ENCODE measurements around the gene SAG. TPM values are rescaled to one million over a fixed set of nuclear protein-coding genes. Genes with fewer than 3 reads are reported as not detected.

The SAG gene
- total and polyA plus RNA-seq, 7 donors = not detected

DNA sequence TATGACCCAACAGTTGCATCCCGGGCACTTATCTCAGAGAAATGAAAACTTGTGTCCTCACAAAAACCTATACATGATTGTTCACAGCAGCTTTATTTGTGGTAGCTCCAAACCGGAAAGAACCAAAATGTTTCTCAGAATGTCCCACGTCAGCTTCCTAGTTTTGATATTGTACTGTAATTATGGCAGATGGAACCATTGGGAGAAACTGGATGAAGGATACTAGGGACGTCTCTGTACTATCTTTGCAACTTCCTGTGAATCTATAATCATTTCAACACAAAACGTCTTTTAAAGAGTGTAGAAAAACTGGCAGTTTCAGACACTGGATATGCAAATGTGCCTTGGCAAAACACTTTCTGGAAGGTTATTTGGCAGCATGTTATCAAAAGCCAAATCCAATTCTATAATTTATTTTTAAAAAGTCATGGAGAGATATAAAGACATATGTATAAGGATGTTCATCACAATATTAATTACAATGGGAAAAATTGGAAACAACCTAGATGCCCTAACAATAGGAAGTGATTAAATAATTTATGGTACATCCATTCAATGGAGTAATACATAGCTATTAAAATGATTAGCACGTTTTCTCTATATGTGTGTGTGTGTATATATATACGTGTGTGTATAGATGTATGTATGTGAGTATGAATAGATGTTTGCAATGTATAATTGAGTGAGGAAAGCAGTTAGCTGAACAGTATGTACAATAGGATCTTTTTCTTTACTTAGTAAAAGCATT lies 9.8 kb downstream of the SAG start:
- Histone ChIP-seq H3K4me1 (no peaks in the 10 kb centered on the region), H3K9me3 (peaks cover 0 to 2% (median 0%) of the 10 kb centered on the region in 4 donors), H3K27ac (no peak overlapping the region), H3K27me3 (no peaks in the 10 kb centered on the region), H3K4me3 (no peak overlapping the region), H3K36me3 (no peaks in the 10 kb centered on the region)
- no peak for DNase-seq
- 79 to 85% methylated on average over 7 of the region's 7 CpGs for WGBS, 2 donors
- intact Hi-C loops (cut with DNase I) = no loop called here
- TF ChIP-seq EP300 (IDR thresholded peaks at IDR 0.05) (no peak), POLR2A (IDR thresholded peaks at IDR 0.05) (no peak), POLR2AphosphoS5 (IDR thresholded peaks at IDR 0.05) (no peak)
- TF ChIP-seq, protein P1, sequence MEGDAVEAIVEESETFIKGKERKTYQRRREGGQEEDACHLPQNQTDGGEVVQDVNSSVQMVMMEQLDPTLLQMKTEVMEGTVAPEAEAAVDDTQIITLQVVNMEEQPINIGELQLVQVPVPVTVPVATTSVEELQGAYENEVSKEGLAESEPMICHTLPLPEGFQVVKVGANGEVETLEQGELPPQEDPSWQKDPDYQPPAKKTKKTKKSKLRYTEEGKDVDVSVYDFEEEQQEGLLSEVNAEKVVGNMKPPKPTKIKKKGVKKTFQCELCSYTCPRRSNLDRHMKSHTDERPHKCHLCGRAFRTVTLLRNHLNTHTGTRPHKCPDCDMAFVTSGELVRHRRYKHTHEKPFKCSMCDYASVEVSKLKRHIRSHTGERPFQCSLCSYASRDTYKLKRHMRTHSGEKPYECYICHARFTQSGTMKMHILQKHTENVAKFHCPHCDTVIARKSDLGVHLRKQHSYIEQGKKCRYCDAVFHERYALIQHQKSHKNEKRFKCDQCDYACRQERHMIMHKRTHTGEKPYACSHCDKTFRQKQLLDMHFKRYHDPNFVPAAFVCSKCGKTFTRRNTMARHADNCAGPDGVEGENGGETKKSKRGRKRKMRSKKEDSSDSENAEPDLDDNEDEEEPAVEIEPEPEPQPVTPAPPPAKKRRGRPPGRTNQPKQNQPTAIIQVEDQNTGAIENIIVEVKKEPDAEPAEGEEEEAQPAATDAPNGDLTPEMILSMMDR (IDR thresholded peaks at IDR 0.05) = no peak

DNA sequence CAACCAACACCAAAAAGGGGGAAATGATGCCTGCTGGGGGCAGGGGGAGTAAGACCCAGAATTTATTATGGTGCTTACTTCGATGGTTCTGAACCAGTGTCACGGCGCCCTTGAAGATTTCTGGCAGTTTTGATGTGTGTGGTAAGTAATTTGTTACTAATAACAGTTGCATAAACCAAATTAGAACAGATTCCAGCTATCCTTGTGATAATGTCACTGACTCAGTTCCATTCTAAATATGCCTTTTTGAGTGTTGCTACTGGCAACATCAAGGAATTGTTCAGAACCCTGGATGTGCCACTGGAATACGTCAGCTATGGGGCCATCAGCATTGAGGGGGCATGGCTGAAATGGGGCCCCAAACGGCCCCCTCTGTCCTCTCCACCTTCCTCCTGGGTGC lies 11.6 kb downstream of the SAG start:
- no peak overlapping the region for H3K4me3 ChIP-seq

DNA sequence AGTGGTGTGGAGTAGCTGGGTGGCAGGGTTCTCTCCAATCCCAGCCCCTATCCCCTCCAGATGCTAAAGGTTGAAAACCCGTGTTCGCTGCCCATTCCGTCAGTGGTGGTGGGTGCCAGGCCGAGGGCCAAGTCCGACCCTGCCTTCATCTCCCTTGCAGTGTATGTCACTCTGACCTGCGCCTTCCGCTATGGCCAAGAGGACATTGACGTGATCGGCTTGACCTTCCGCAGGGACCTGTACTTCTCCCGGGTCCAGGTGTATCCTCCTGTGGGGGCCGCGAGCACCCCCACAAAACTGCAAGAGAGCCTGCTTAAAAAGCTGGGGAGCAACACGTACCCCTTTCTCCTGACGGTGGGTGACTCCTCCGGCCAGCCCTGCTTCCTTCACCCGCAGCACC lies 12.9 kb downstream of the SAG start:
- intact Hi-C loops (cut with DNase I) = no loop called here
- 95% methylated on average over 17 of the region's 17 CpGs for WGBS, 2 donors
- H3K27ac ChIP-seq = no peak overlapping the region
- H3K36me3 ChIP-seq = no peaks in the 10 kb centered on the region
- H3K27me3 ChIP-seq = no peaks in the 10 kb centered on the region
- H3K9me3 ChIP-seq = peaks cover 0 to 2% (median 0%) of the 10 kb centered on the region in 4 donors
- H3K4me1 ChIP-seq = no peaks in the 10 kb centered on the region
- no peak for DNase-seq
- TF ChIP-seq, protein P1 (IDR thresholded peaks at IDR 0.05) = no peak
- TF ChIP-seq POLR2A (IDR thresholded peaks at IDR 0.05) (no peak), EP300 (IDR thresholded peaks at IDR 0.05) (no peak), POLR2AphosphoS5 (IDR thresholded peaks at IDR 0.05) (no peak)
- no peak overlapping the region for H3K4me3 ChIP-seq

More for the DNA sequence above, 11.6 kb downstream of the SAG start:
- H3K4me1 ChIP-seq = no peaks in the 10 kb centered on the region
- intact Hi-C loops (cut with DNase I) = no loop called here
- TF ChIP-seq POLR2A (IDR thresholded peaks at IDR 0.05) (no peak), POLR2AphosphoS5 (IDR thresholded peaks at IDR 0.05) (no peak), EP300 (IDR thresholded peaks at IDR 0.05) (no peak)
- TF ChIP-seq, protein P1 (IDR thresholded peaks at IDR 0.05) = no peak
- no peaks in the 10 kb centered on the region for H3K36me3 ChIP-seq
- peaks cover 0 to 2% (median 0%) of the 10 kb centered on the region in 4 donors for H3K9me3 ChIP-seq
- H3K27me3 ChIP-seq = no peaks in the 10 kb centered on the region
- DNase-seq = no peak
- no peak overlapping the region for H3K27ac ChIP-seq
- WGBS, 2 donors = 78 to 84% methylated on average over 5 of the region's 5 CpGs

DNA sequence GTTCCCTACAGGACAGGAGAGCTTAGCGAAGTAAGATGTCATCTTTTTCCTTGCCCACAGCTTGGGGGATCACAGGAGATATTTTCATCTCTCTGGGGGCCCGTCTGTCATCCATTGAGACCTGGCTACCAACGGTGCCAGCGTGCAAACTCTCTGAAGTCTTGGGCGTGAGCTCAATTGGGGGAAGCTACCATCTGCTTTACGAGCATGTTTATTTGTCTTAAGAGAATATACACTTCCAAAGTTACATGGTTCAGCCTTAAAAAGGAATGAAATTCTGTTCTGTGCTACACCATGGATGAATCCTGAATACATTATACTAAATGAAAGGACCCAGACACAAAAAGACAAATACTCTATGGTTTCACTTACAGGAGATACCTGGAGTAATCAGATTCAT lies 13.6 kb downstream of the SAG start:
- Histone ChIP-seq H3K4me1 (no peaks in the 10 kb centered on the region), H3K27ac (no peak overlapping the region), H3K4me3 (no peak overlapping the region), H3K9me3 (peaks cover 0 to 2% (median 0%) of the 10 kb centered on the region in 4 donors), H3K36me3 (no peaks in the 10 kb centered on the region), H3K27me3 (no peaks in the 10 kb centered on the region)
- WGBS, 2 donors = 31 to 65% methylated on average over 6 of the region's 6 CpGs
- DNase-seq = no peak
- TF ChIP-seq POLR2A (IDR thresholded peaks at IDR 0.05) (no peak), EP300 (IDR thresholded peaks at IDR 0.05) (no peak), POLR2AphosphoS5 (IDR thresholded peaks at IDR 0.05) (no peak)
- TF ChIP-seq, protein P1 (IDR thresholded peaks at IDR 0.05) = no peak
- intact Hi-C loops (cut with DNase I) = no loop called here
